Measurements from ENCODE around the gene TNIP1. TPM values are rescaled to one million over a fixed set of nuclear protein-coding genes. Genes with fewer than 3 reads are reported as not detected.

TNIP1 gene
- total RNA-seq, 2 experiments from 2014 or later: 110 to 115 TPM

- Mint-ChIP-seq H3K27ac (no peak overlapping the region), H3K27me3 (peaks cover 4% of the 10 kb centered on the region), H3K4me3 (no peak overlapping the region), H3K9me3 (peaks cover 3% of the 10 kb centered on the region), H3K4me1 (ENCODE audit: low read depth) (no peaks in the 10 kb centered on the region), H3K36me3 (ENCODE audit: low read depth) (peaks cover 4% of the 10 kb centered on the region)
- Histone ChIP-seq H3K4me3 (ENCODE audit: low read length) (no peak overlapping the region), H3K4me1 (ENCODE audit: insufficient read depth, low read length) (no peaks in the 10 kb centered on the region), H3K27ac (ENCODE audit: low read depth in 1 of 2, low read length in 2 of 2) (no peak overlapping the region), H3K36me3 (ENCODE audit: insufficient read depth, low read length) (no peaks in the 10 kb centered on the region), H3K27me3 (ENCODE audit: control insufficient read depth in 1 of 2, insufficient read depth in 2 of 2, low read length in 2 of 2) (no peaks in the 10 kb centered on the region), H3K9me3 (ENCODE audit: control insufficient read depth in 1 of 2, insufficient read depth in 1 of 2, low read length in 2 of 2) (peaks cover 0 to 6% of the 10 kb centered on the region in 2 experiments)
- intact Hi-C loops (cut with DNase I, micrococcal nuclease): no loop called here
- ATAC-seq (ENCODE audit: poor library complexity): no peak
- DNase-seq: no peak
- ChIA-PET CTCF (no interaction called here), POLR2A (no interaction called here)
- TF ChIP-seq CTCF (IDR thresholded peaks at IDR 0.05): no peak
Measured at GRCh38 chr5:150993826-150994412, 86.9 kb downstream of the TNIP1 start.

GRCh38 chr5:150993422-150993821, 87.4 kb downstream of the TNIP1 start:
- intact Hi-C loops (cut with DNase I, micrococcal nuclease): no loop called here
- Histone ChIP-seq H3K4me3 (ENCODE audit: low read length) (no peak overlapping the region), H3K36me3 (ENCODE audit: insufficient read depth, low read length) (no peaks in the 10 kb centered on the region), H3K27ac (ENCODE audit: low read depth in 1 of 2, low read length in 2 of 2) (no peak overlapping the region), H3K27me3 (ENCODE audit: control insufficient read depth in 1 of 2, insufficient read depth in 2 of 2, low read length in 2 of 2) (no peaks in the 10 kb centered on the region), H3K4me1 (ENCODE audit: insufficient read depth, low read length) (no peaks in the 10 kb centered on the region), H3K9me3 (ENCODE audit: control insufficient read depth in 1 of 2, insufficient read depth in 1 of 2, low read length in 2 of 2) (peaks cover 0 to 6% of the 10 kb centered on the region in 2 experiments)
- ChIA-PET CTCF (no interaction called here), POLR2A (no interaction called here)
- peaks cover 4% of the 10 kb centered on the region for H3K27me3 Mint-ChIP-seq
- DNase-seq: no peak
- H3K4me1 Mint-ChIP-seq (ENCODE audit: low read depth): no peaks in the 10 kb centered on the region
- no peak overlapping the region for H3K27ac Mint-ChIP-seq
- ATAC-seq (ENCODE audit: poor library complexity): no peak
- no peak for TF ChIP-seq CTCF (IDR thresholded peaks at IDR 0.05)
- H3K4me3 Mint-ChIP-seq: no peak overlapping the region
- peaks cover 4% of the 10 kb centered on the region for H3K36me3 Mint-ChIP-seq (ENCODE audit: low read depth)
- H3K9me3 Mint-ChIP-seq: peaks cover 3% of the 10 kb centered on the region

- Mint-ChIP-seq H3K27ac (no peak overlapping the region), H3K4me3 (no peak overlapping the region), H3K4me1 (ENCODE audit: low read depth) (no peaks in the 10 kb centered on the region), H3K36me3 (ENCODE audit: low read depth) (peaks cover 4% of the 10 kb centered on the region), H3K27me3 (peaks cover 4% of the 10 kb centered on the region), H3K9me3 (peaks cover 3% of the 10 kb centered on the region)
- ChIA-PET POLR2A (no interaction called here), CTCF (no interaction called here)
- no peak overlapping the region for H3K4me3 ChIP-seq (ENCODE audit: low read length)
- TF ChIP-seq CTCF (IDR thresholded peaks at IDR 0.05): no peak
- DNase-seq (no peak), ATAC-seq (ENCODE audit: poor library complexity) (no peak)
- H3K27me3 ChIP-seq (ENCODE audit: control insufficient read depth in 1 of 2, insufficient read depth in 2 of 2, low read length in 2 of 2): no peaks in the 10 kb centered on the region
- H3K4me1 ChIP-seq (ENCODE audit: insufficient read depth, low read length): no peaks in the 10 kb centered on the region
- H3K36me3 ChIP-seq (ENCODE audit: insufficient read depth, low read length): no peaks in the 10 kb centered on the region
- peaks cover 0 to 6% of the 10 kb centered on the region in 2 experiments for H3K9me3 ChIP-seq (ENCODE audit: control insufficient read depth in 1 of 2, insufficient read depth in 1 of 2, low read length in 2 of 2)
- H3K27ac ChIP-seq (ENCODE audit: low read depth in 1 of 2, low read length in 2 of 2): no peak overlapping the region
- intact Hi-C loops (cut with DNase I, micrococcal nuclease): no loop called here
Measured at GRCh38 chr5:150992705-150993104, 88.1 kb downstream of the TNIP1 start.
